Right renal cortex interstitium (tissue), 3 donors: Measurements from ENCODE around the gene CNTN1. TPM values are rescaled to one million over a fixed set of nuclear protein-coding genes. Genes with fewer than 3 reads are reported as not detected.
"Not testable (repeated sequence)": the region's sequence is repeated elsewhere in the genome, so short reads cannot be mapped to it uniquely, and the experiment has no call there.

Experiments
- DNase-seq, 3 donors: peaks; one replicate each; pipeline ENCODE4 v3.0.0-alpha.2; 2013; ENCODE audit warnings: low read depth in 3 of 3, low spot score in 2 of 3
- polyA plus RNA-seq, 3 donors: library from polyadenylated mRNA; unstranded; fragments of 120-200 nt; gene quantifications; one replicate each; pipeline ENCODE4 v1.2.1, GENCODE V29; 2013; ENCODE audit not compliant: insufficient read length in 3 of 3

Gene CNTN1
- polyA plus RNA-seq, 3 donors, result 43.2 to 56.5 (median 51.0) TPM

GRCh38 chr12:41019461-41019860 is 327.2 kb downstream of the CNTN1 start:
- DNase-seq, result no peak

GRCh38 chr12:41023836-41024235 is 331.6 kb downstream of the CNTN1 start:
- no peak for DNase-seq

GRCh38 chr12:41026151-41026550 is 333.9 kb downstream of the CNTN1 start:
- no peak for DNase-seq

- no peak for DNase-seq
Observed at GRCh38 chr12:41032386-41032785, 340.1 kb downstream of the CNTN1 start.

- DNase-seq, result no peak
Observed at GRCh38 chr12:41034686-41035085, 342.4 kb downstream of the CNTN1 start.

- DNase-seq, result no peak
Observed at GRCh38 chr12:41039461-41039860, 347.2 kb downstream of the CNTN1 start.

- DNase-seq, result no peak
Observed at GRCh38 chr12:41045509-41045908, 353.3 kb downstream of the CNTN1 start.

GRCh38 chr12:41049033-41049432 is 356.8 kb downstream of the CNTN1 start:
- DNase-seq, result no peak

- DNase-seq, result no peak
Observed at GRCh38 chr12:41051954-41052353, 359.7 kb downstream of the CNTN1 start.

- no peak for DNase-seq
Observed at GRCh38 chr12:41052441-41052840, 360.2 kb downstream of the CNTN1 start.

GRCh38 chr12:41053046-41053445 is 360.8 kb downstream of the CNTN1 start:
- no peak for DNase-seq

GRCh38 chr12:41055875-41056577 is 363.8 kb downstream of the CNTN1 start:
- DNase-seq, result no peak

GRCh38 chr12:41058266-41058665 is 366.0 kb downstream of the CNTN1 start:
- no peak for DNase-seq

GRCh38 chr12:41061192-41061591 is 369.0 kb downstream of the CNTN1 start:
- DNase-seq, result no peak

GRCh38 chr12:41064411-41064810 is 372.2 kb downstream of the CNTN1 start:
- DNase-seq, result no peak

GRCh38 chr12:41067941-41068645 is 375.9 kb downstream of the CNTN1 start:
- no peak for DNase-seq

- DNase-seq, result no peak
Observed at GRCh38 chr12:41073633-41074472, 381.6 kb downstream of the CNTN1 start.

GRCh38 chr12:41074473-41074769 is 382.2 kb downstream of the CNTN1 start:
- DNase-seq, result no peak

- DNase-seq, result no peak
Observed at GRCh38 chr12:41076114-41076513, 383.9 kb downstream of the CNTN1 start.

- not testable (repeated sequence) for DNase-seq
Observed at GRCh38 chr12:41081241-41081640, 389.0 kb downstream of the CNTN1 start.

GRCh38 chr12:41089438-41089837 is 397.2 kb downstream of the CNTN1 start:
- no peak for DNase-seq

- no peak for DNase-seq
Observed at GRCh38 chr12:41092115-41092514, 399.9 kb downstream of the CNTN1 start.
